K562 (cell line): ENCODE results near the gene PSMB7. TPM values are rescaled to one million over a fixed set of nuclear protein-coding genes. Genes with fewer than 3 reads are reported as not detected.

Experiments used
- CC2D1A ChIP-seq: fragments of 450-650 bp; IDR thresholded peaks from 2 replicates; pipeline ENCODE4 v1.6.1; 2017; ENCODE audit warnings: mild to moderate bottlenecking
- CCNT2 ChIP-seq: IDR thresholded peaks from 2 replicates; pipeline ENCODE4 v1.6.1; 2011; ENCODE audit warnings: borderline replicate concordance, low read depth, mild to moderate bottlenecking, moderate library complexity, mixed read lengths, low read length; ENCODE audit not compliant: insufficient read length; ENCODE audit errors: extremely low read depth
- CXXC5 ChIP-seq: fragments of 250-450 bp; sonication (Bioruptor Pico); IDR thresholded peaks from 2 replicates; pipeline ENCODE4 v1.8.0; 2022; ENCODE audit warnings: inconsistent platforms, mild to moderate bottlenecking, moderate library complexity
- HMGXB4 ChIP-seq: sonication (generic); formaldehyde crosslinking; IDR thresholded peaks from 2 replicates; pipeline ENCODE4 v1.8.1; 2023; ENCODE audit warnings: mild to moderate bottlenecking, missing genetic modification reagents
- LEF1 ChIP-seq: fragments of 450-650 bp; IDR thresholded peaks from 2 replicates; pipeline ENCODE4 v1.6.1; 2016; ENCODE audit warnings: mild to moderate bottlenecking
- MBD2 ChIP-seq: sonication (generic); IDR thresholded peaks from 2 replicates; pipeline ENCODE4 v1.6.1; 2016; ENCODE audit warnings: low read depth, borderline replicate concordance
- MTA1 ChIP-seq: fragments of 450-650 bp; IDR thresholded peaks from 2 replicates; pipeline ENCODE4 v1.6.1; 2017; ENCODE audit warnings: borderline replicate concordance
- MTA3 ChIP-seq: fragments of 450-650 bp; formaldehyde crosslinking; IDR thresholded peaks from 2 replicates; pipeline ENCODE4 v1.6.1; 2017; ENCODE audit warnings: mild to moderate bottlenecking, borderline replicate concordance
- MYC ChIP-seq, 2 experiments: fragments of 250-450 bp in 1 of 2; sonication (Bioruptor Pico) in 1 of 2; IDR thresholded peaks; 2 replicates each; pipeline versions ENCODE4 v1.5.1 to v1.6.1; 2012 to 2021; ENCODE audit warnings: low read depth in 2 of 2, borderline replicate concordance in 1 of 2, improper control_type of control experiment in 1 of 2, low read length in 1 of 2, mild to moderate bottlenecking in 1 of 2, moderate library complexity in 1 of 2
- TRIM25 ChIP-seq: fragments of 450-650 bp; IDR thresholded peaks from 2 replicates; pipeline ENCODE4 v1.7.0; 2016; ENCODE audit warnings: borderline replicate concordance
- TRIM28 ChIP-seq: fragments of 450-650 bp; IDR thresholded peaks from 2 replicates; pipeline ENCODE4 v1.6.1; 2017
- UBTF ChIP-seq, 2 experiments: IDR thresholded peaks; 2 replicates each; pipeline ENCODE4 v1.6.1; 2012; ENCODE audit warnings: improper control_type of control experiment in 2 of 2, low read depth in 2 of 2, low read length in 2 of 2, borderline replicate concordance in 1 of 2
- VEZF1 ChIP-seq: fragments of 200-800 bp; sonication (Bioruptor generic); IDR thresholded peaks from 2 replicates; pipeline ENCODE4 v1.6.1; 2017; ENCODE audit warnings: missing genetic modification characterization, missing compliant biosample characterization
- ZBTB33 ChIP-seq: sonication (generic); formaldehyde crosslinking; IDR thresholded peaks from 2 replicates; pipeline ENCODE4 v1.8.1; 2023; ENCODE audit warnings: mild to moderate bottlenecking, missing genetic modification reagents
- ZNF717 ChIP-seq: fragments of 250-450 bp; sonication (Bioruptor Pico); IDR thresholded peaks from 2 replicates; pipeline ENCODE4 v1.5.0; 2021
- polyA plus RNA-seq, 8 experiments: library from polyadenylated mRNA; depleted of rRNA in 4 of 8; stranded (reverse) in 5 of 8; unstranded in 3 of 8; fragments of >200 nt; fragmentation: Nextera tagmentation in 2 of 8; fragmentation: Illumina TruSeq in 1 of 8; extraction: Ambion mirVana in 2 of 8; extraction: Trizol in 1 of 8; gene quantifications; 2 replicates each; pipeline versions ENCODE4 v1.2.1 to v1.2.3, GENCODE V29; 2011 to 2014; ENCODE audit warnings: inconsistent platforms in 1 of 8, missing spikeins in 1 of 8
- total RNA-seq, 7 experiments: library from RNA; depleted of rRNA in 6 of 7; stranded (reverse); fragments of >200 nt in 6 of 7; fragmentation: Illumina TruSeq in 2 of 7; extraction: Trizol in 2 of 7; gene quantifications; 2 replicates each; pipeline versions ENCODE4 v1.2.1 to v1.2.3, GENCODE V29; 2011 to 2021; ENCODE audit warnings: low replicate concordance in 1 of 7

Gene PSMB7
- total and polyA plus RNA-seq, 9 of the 15 experiments (the other 6 are each of a cell fraction or from before 2014, with no cell fraction given): 321 to 978 (median 407) TPM

- TF ChIP-seq UBTF (IDR thresholded peaks at IDR 0.05; ENCODE audit: borderline replicate concordance in 1 of 2, low read depth in 2 of 2, low read length in 2 of 2) (0 out of 4 replicates have a peak, but pooled peaks of 1 of the 2 experiments have one; percentile 41), VEZF1 (CRISPR knock-in tag) (peak; percentile 90), MYC (IDR thresholded peaks at IDR 0.05; ENCODE audit: low read depth, low read length) (peak; percentile 56; the same call in 1 of the 2 replicates), MYC (CRISPR knock-in tag; IDR thresholded peaks at IDR 0.05; ENCODE audit: borderline replicate concordance, low read depth) (no peak), MTA1 (peak; percentile 65; the same call in 1 of the 2 replicates), MBD2 (peak; percentile 58; the same call in 1 of the 2 replicates), ZBTB33 (peak; percentile 58; the same call in 1 of the 2 replicates), CC2D1A (peak; percentile 99), MTA3 (peak; percentile 47; the same call in 1 of the 2 replicates), ZNF717 (no peak), LEF1 (0 out of 2 replicates have a peak, but pooled peaks have one; percentile 57), CXXC5 (CRISPR knock-in tag) (peak; percentile 91), TRIM28 (0 out of 2 replicates have a peak, but pooled peaks have one; percentile 28), HMGXB4 (CRISPR knock-in tag) (peak; percentile 43; the same call in 1 of the 2 replicates), TRIM25 (no peak), CCNT2 (no peak)
Measured at GRCh38 chr9:124415102-124415851, at the start of gene PSMB7 (continued).
